Uterus (tissue), 4 donors: ENCODE data around the gene RBM26. TPM values are rescaled to one million over a fixed set of nuclear protein-coding genes. Genes with fewer than 3 reads are reported as not detected.

Experiments
- DNase-seq, 2 donors: peaks; one replicate each; pipeline ENCODE4 v3.0.0-alpha.2; 2019 to 2020
- H3K27ac ChIP-seq, 2 donors: fragments of 200-600 bp; sonication (generic); 1 replicate in 1 of 2; 2 replicates in 1 of 2; pipeline ENCODE4 v1.5.1; 2016 to 2018
- H3K27me3 ChIP-seq, 2 donors: fragments of 200-600 bp; sonication (generic); one replicate each; pipeline ENCODE4 v1.5.1; 2018 to 2019; ENCODE audit warnings: control low read depth in 1 of 2
- H3K36me3 ChIP-seq, 2 donors: fragments of 200-600 bp; sonication (generic); one replicate each; pipeline ENCODE4 v1.5.1; 2019; ENCODE audit warnings: control low read depth in 1 of 2
- H3K4me1 ChIP-seq, 2 donors: fragments of 200-600 bp; sonication (generic); one replicate each; pipeline ENCODE4 v1.5.1; 2018 to 2019; ENCODE audit warnings: control low read depth in 1 of 2
- H3K4me3 ChIP-seq, 2 donors: fragments of 200-600 bp; sonication (generic); 1 replicate in 1 of 2; 2 replicates in 1 of 2; pipeline ENCODE4 v1.5.1; 2018 to 2019; ENCODE audit warnings: mild to moderate bottlenecking in 1 of 2
- H3K9me3 ChIP-seq, 2 donors: fragments of 200-600 bp; sonication (generic); one replicate each; pipeline ENCODE4 v1.5.1; 2019; ENCODE audit warnings: control low read depth in 1 of 2
- CTCF ChIP-seq, 4 experiments: fragments of 200-600 bp in 2 of 4; fragments of 450-650 bp in 2 of 4; sonication (generic) in 2 of 4; IDR thresholded peaks; one replicate each; pipeline ENCODE4 v1.5.1; 2016 to 2019; ENCODE audit warnings: antibody characterized with exemption in 4 of 4, mild to moderate bottlenecking in 2 of 4, moderate library complexity in 1 of 4
- POLR2A ChIP-seq, 2 donors: fragments of 450-650 bp; IDR thresholded peaks; one replicate each; pipeline ENCODE4 v1.6.1; 2016; ENCODE audit warnings: antibody characterized with exemption in 2 of 2, mild to moderate bottlenecking in 1 of 2, moderate library complexity in 1 of 2
- intact Hi-C: fragments of 100-400 bp; cut with DNase I; formaldehyde crosslinking; loops from one replicate; pipeline ENCODE4 v1.15.1; 2023; ENCODE audit warnings: low total_unique reads
- total RNA-seq, 4 donors: library from RNA; depleted of rRNA in 3 of 4; stranded (reverse); fragments of >200 nt in 3 of 4; gene quantifications; one replicate each; pipeline versions ENCODE4 v1.1.0 to v1.2.4, GENCODE V29; 2014 to 2023
- donor health status: DM: yes; HTN: yes; CAD: no.

RBM26 gene
- total RNA-seq, 4 donors from 2014 or later = 33.8 to 83.8 (median 54.5) TPM

- intact Hi-C loops = no loop called here
- Histone ChIP-seq H3K4me1 (no peaks in the 10 kb centered on the region), H3K27ac (no peak overlapping the region)
These were observed 4.6 kb downstream of the RBM26 start for GRCh38 chr13:79401259-79402070.

GRCh38 chr13:79398915-79399314, 7.1 kb downstream of the RBM26 start:
- TF ChIP-seq POLR2A (IDR thresholded peaks at IDR 0.05) = no peak
- TF ChIP-seq CTCF (IDR thresholded peaks at IDR 0.05) = no peak
- intact Hi-C loops = no loop called here
- Histone ChIP-seq H3K36me3 (no peaks in the 10 kb centered on the region), H3K27me3 (no peaks in the 10 kb centered on the region), H3K4me3 (no peak overlapping the region), H3K9me3 (no peaks in the 10 kb centered on the region), H3K27ac (no peak overlapping the region), H3K4me1 (no peaks in the 10 kb centered on the region)
- no peak for DNase-seq

More at GRCh38 chr13:79401259-79402070, 4.6 kb downstream of the RBM26 start:
- TF ChIP-seq CTCF (IDR thresholded peaks at IDR 0.05) (no peak), POLR2A (IDR thresholded peaks at IDR 0.05) (no peak)
- no peak for DNase-seq
- Histone ChIP-seq H3K9me3 (no peaks in the 10 kb centered on the region), H3K36me3 (no peaks in the 10 kb centered on the region), H3K4me3 (no peak overlapping the region), H3K27me3 (no peaks in the 10 kb centered on the region)

- DNase-seq = no peak
- no peak overlapping the region for H3K4me3 ChIP-seq
- no peaks in the 10 kb centered on the region for H3K36me3 ChIP-seq
- H3K4me1 ChIP-seq = no peaks in the 10 kb centered on the region
- H3K9me3 ChIP-seq = no peaks in the 10 kb centered on the region
- TF ChIP-seq CTCF (IDR thresholded peaks at IDR 0.05) (no peak), POLR2A (IDR thresholded peaks at IDR 0.05) (no peak)
- H3K27ac ChIP-seq = no peak overlapping the region
- no peaks in the 10 kb centered on the region for H3K27me3 ChIP-seq
- intact Hi-C loops = no loop called here
These were observed 7.9 kb downstream of the RBM26 start for GRCh38 chr13:79398127-79398526.

- H3K9me3 ChIP-seq = no peaks in the 10 kb centered on the region
- no peak for TF ChIP-seq POLR2A (IDR thresholded peaks at IDR 0.05)
- no peak for TF ChIP-seq CTCF (IDR thresholded peaks at IDR 0.05)
- no peak overlapping the region for H3K27ac ChIP-seq
- H3K36me3 ChIP-seq = no peaks in the 10 kb centered on the region
- intact Hi-C loops = no loop called here
- no peak overlapping the region for H3K4me3 ChIP-seq
- no peaks in the 10 kb centered on the region for H3K4me1 ChIP-seq
- no peaks in the 10 kb centered on the region for H3K27me3 ChIP-seq
- no peak for DNase-seq
These were observed 10.2 kb downstream of the RBM26 start for GRCh38 chr13:79395881-79396280.

GRCh38 chr13:79393564-79394249, 12.3 kb downstream of the RBM26 start:
- H3K27ac ChIP-seq = no peak overlapping the region
- no peaks in the 10 kb centered on the region for H3K4me1 ChIP-seq
- H3K4me3 ChIP-seq = no peak overlapping the region
- no peaks in the 10 kb centered on the region for H3K27me3 ChIP-seq
- no peaks in the 10 kb centered on the region for H3K36me3 ChIP-seq
- no peak for DNase-seq
- no peaks in the 10 kb centered on the region for H3K9me3 ChIP-seq
- TF ChIP-seq CTCF (IDR thresholded peaks at IDR 0.05) = no peak
- intact Hi-C loops = no loop called here
